H1 (cell line): ENCODE measurements around the gene HS3ST5. TPM values are rescaled to one million over a fixed set of nuclear protein-coding genes. Genes with fewer than 3 reads are reported as not detected.

Experiments
- SRF ChIP-seq: IDR thresholded peaks from 2 replicates; pipeline ENCODE4 v1.6.1; 2011; ENCODE audit warnings: mild to moderate bottlenecking, low read depth, low read length, moderate library complexity
- TAF7 ChIP-seq: optimal IDR thresholded peaks from 2 replicates; pipeline ENCODE3; 2011; ENCODE audit warnings: low read depth, mild to moderate bottlenecking, inconsistent platforms, low read length, moderate library complexity, borderline replicate concordance
- polyA plus RNA-seq, 7 experiments: library from polyadenylated mRNA; depleted of rRNA in 3 of 7; stranded (reverse) in 5 of 7; unstranded in 2 of 7; fragments of >200 nt in 5 of 7; fragments of 200-250 nt in 2 of 7; gene quantifications; 1 replicate in 5 of 7; 2 replicates in 1 of 7; 4 replicates in 1 of 7; pipeline versions ENCODE4 v1.2.1 to v1.2.3, GENCODE V29; 2011 to 2013; ENCODE audit warnings: missing spikeins in 2 of 7, mixed read lengths in 2 of 7
- total RNA-seq: library from RNA; stranded (reverse); fragmentation: NEBNext Ultra II Directional; extraction: Animal tissue kit (Norgen Biotek cat#: 25700); gene quantifications from 2 replicates; pipeline ENCODE4 v1.2.1, GENCODE V29; 2021

Gene HS3ST5
- total and polyA plus RNA-seq, 2 of the 8 experiments (the other 6 are each of a cell fraction or from before 2014, with no cell fraction given): 1.2 to 9.9 TPM

DNA sequence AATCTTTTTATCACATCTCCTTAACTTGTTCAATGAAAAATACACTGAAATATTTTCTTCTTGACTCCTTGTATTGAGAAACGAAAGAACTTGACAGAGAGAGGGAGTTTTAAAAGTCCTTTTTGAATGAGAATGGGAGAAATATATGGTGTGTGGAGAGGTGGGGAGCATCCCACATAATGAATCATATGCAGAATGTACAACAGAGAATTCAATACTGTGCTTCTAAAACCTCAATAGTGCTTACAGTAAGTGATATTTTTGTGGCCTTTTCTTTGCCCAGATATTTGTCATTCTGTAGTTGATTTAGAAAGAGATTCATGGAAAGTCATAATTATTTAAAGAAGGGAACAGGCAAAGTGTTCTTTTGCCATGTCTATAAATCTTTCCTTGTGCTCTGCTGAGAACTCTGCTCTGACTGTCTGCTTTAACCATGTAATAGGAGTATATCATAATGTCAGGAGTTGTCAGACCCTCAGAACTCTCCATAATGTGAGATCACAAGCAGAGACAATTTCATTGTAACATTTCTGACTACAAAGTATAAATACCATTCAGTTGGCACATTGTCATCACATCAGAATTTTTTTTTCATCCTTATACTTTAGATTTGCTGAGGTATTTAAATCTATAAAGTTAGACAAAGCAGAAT lies 32.8 kb upstream of the HS3ST5 start (continued):
- no peak for TF ChIP-seq SRF
- TF ChIP-seq TAF7: no peak
